Stimulated activated CD4-positive, alpha-beta T cell treated with anti-CD3 and anti-CD28 coated beads, Interleukin-15, amount 100 ng/mL, for 24 hours (primary cell): ENCODE data around the gene DMBT1.
A peak's percentile ranks its signal among the peaks of the same experiment; 100 is the strongest.
"Not testable (repeated sequence)": the region's sequence is repeated elsewhere in the genome, so short reads cannot be mapped to it uniquely, and the experiment has no call there.

Experiments
- DNase-seq: peaks from one replicate; pipeline ENCODE4 v3.0.0-alpha.2; 2020

DMBT1 gene

DNA sequence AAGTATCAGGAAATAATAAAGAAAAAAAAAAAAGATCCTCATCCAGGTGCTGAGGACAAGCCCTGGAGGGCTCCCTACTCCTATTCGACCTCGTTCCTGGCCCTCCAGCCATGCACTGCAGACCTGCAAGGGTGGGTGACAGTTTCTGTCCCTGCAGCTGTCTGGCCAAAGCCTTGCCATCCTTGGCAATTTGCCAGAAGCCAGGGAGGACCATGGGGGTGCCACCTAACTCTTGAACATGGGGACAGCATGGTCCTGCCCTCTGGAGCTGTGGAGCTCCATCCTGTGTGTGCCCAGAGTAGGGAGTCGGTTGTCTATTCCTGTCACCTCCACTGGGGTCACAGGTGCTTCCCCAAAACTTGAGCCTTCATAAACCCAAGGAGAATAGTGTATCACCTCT, 27.8 kb downstream of the DMBT1 start:
- DNase-seq, result no peak

DNA sequence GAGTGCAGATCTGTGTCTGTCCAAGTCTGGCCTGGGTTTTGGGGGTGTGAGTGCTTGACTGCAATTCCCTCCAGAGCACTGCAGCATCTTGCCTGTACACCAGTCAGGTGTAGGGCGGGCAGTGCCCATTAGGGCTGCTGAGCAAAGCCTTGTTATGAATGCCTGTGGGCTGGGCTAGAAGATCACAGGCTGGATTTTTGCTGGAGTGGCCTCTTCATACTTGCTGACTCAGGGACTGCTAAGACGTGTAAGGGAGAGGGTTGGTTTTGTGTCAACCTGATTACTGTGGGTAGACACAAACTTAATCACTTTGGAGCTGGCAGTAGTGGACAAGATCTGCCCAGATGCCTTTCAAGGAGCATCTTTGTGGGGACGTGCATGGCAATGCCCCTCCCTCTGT, 29.6 kb downstream of the DMBT1 start:
- DNase-seq, result no peak

DNA sequence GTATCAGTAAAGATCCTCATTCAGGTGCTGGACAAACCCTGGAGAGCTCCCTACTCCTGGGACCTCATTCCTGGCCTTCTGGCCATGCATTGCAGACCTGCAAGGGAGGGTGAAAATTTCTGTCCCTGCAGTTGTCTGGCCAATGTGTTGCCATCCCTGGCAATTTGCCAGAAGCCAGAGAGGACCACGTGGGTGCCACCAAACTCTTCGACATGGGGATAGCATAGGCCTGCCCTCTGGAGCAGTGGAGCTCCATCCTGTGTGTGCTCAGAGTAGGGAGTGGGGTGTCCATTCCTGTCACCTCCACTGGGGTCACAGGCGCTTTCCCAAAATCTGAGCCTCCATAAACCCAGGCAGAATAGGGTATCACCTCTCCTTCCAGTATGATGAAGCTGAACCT, 31.2 kb downstream of the DMBT1 start:
- DNase-seq, result no peak

DNA sequence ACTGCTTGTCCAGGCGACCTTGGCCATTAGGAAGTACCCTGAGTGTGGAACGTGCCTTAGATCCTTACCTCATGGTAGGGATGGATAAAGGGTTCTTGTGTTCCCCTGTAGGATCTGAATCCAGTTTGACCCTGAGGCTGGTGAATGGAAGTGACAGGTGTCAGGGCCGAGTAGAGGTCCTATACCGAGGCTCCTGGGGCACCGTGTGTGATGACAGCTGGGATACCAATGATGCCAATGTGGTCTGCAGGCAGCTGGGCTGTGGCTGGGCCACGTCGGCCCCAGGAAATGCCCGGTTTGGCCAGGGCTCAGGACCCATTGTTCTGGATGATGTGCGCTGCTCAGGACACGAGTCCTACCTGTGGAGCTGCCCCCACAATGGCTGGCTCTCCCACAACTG, 31.6 kb downstream of the DMBT1 start:
- DNase-seq, result no peak

DNA sequence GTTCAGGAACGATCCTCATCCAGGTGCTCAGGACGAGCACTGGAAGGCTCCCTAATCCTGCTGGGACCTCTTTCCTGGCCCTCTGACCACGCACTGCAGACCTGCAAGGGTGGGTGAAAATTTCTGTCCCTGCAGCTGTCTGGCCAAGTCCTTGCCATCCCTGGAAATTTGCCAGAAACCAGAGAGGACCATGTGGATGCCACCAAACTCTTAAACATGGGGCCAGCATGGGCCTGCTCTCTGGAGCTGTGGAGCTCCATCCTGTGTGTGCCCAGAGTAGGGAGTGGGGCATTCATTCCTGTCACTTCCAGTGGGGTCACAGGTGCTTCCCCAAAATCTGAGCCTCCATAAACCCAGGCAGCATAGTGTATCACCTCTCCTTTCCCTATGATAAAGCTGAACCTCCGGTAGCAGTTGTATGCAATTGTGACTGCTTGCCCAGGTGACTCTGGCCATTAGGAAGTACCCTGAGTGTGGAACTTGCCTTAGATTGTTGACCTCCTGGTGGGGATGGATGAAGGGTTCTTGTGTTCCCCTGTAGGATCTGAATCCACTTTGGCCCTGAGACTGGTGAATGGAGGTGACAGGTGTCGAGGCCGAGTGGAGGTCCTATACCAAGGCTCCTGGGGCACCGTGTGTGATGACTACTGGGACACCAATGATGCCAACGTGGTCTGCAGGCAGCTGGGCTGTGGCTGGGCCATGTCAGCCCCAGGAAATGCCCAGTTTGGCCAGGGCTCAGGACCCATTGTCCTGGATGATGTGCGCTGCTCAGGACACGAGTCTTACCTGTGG, 57.1 kb downstream of the DMBT1 start:
- no peak for DNase-seq

DNA sequence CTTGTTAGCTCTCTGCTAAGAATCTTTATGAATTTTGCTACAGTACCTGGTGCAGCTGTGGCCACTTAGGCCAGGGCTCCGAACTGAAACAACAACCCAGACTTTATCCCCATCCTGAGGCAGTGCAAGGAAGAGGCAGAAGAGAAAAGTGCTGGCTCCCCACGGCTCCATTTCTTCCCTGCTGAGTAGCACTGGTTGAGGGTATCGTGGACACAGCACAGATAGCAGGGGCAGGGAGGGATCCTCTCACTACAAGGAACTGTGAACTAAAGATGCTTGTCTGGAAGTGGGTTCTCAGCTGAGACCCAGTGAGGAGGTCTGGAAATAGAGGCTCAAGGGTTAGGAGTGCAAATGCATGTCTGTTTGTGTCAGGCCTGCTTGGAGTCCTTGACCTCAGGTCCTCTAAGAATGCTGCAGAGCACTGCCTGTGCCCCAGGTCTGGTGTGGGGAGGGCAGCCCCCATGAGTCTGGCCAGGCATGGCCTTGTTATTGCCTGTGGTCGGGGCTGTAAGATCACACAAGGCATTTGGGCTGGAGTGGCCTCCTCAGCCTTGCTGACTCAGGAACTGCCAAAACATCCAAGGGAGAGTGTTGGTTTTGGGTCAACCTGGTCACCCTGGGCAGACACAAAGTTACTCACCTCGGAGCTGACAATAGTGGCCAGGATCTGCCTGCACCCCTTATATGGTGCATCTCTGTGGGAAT, 58.1 kb downstream of the DMBT1 start:
- no peak for DNase-seq

DNA sequence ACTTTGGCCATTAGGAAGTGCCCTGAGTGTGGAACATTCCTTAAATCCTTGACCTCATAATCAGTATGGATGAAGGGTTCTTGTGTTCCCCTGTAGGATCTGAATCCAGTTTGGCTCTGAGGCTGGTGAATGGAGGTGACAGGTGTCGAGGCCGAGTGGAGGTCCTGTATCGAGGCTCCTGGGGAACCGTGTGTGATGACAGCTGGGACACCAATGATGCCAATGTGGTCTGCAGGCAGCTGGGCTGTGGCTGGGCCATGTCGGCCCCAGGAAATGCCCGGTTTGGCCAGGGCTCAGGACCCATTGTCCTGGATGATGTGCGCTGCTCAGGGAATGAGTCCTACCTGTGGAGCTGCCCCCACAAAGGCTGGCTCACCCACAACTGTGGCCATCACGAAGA, 60.4 kb downstream of the DMBT1 start:
- not testable (repeated sequence) for DNase-seq

DNA sequence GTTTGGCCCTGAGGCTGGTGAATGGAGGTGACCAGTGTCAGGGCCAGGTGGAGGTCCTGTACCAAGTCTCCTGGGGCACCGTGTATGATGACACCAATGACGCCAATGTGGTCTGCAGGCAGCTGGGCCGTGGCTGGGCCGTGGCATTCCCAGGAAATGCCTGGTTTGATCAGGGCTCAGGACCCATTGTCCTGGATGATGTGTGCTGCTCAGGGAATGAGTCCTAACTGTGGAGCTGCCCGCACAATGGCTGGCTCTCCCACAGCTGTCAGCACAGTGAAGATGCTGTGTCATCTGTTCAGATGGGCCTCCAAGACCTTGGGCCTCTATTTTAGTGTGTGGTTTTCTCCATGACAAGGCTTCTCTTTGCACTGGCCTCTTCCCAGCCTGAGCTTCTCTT, 64.0 kb downstream of the DMBT1 start:
- no peak for DNase-seq

DNA sequence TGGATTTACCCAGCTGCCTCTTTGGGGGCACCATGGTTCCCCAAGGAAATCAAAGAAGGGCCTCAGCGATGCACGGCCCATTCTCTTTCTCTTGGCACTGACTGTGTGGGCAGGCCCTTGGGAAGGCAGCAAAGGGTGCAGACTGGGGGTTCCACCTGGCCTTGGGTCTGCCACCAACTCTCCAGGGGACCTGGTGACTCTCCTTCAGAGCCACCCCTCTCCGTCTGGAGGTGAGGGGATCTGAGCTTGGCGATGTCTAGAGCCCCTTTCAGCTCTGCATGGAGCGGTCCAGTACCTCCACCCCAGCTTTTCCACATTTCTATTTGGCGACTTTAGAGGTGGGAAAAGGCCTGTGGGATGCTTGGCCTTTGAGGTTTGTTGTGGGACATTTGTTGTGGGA, 70.0 kb downstream of the DMBT1 start:
- no peak for DNase-seq

DNA sequence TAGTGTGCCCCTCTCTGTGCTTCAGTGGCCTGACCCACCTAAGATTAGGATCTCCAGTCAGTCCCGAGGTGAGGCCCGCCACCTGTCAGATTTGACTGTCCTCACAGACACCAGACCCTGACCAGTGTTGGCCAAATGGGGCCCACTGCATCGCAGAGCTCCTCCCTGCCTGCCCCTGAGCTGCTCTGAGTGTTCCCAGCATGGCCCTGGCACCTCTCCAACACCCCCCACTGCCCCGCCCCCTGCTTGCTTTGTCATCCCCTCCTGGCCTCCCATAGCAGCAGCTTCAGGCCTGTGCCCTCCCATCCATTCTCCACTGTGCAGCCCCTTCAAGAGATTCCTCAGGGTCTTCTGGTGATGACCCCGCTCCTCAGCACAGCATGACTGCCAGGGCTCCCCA, 71.5 kb downstream of the DMBT1 start:
- DNase-seq, result no peak

DNA sequence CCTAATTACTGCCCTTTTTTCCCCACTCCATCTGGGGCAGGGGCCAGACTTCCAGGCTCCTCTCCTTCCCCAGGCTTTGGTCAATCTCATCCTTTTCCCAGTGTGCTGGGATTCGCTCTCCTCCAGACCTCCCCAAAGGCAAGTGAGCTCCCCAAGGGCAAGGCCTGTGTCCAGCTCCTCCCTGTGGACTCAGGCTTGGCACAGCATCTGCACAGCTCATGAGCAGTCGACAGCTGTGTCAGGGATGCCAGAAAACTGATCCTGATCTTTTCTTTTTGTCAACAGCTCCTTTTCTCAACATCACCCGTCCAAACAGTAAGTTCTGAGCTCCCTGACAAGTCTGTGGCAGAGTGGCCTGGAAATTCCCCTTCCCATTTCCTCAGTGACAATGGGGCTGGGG, 72.0 kb downstream of the DMBT1 start:
- DNase-seq, result no peak

DNA sequence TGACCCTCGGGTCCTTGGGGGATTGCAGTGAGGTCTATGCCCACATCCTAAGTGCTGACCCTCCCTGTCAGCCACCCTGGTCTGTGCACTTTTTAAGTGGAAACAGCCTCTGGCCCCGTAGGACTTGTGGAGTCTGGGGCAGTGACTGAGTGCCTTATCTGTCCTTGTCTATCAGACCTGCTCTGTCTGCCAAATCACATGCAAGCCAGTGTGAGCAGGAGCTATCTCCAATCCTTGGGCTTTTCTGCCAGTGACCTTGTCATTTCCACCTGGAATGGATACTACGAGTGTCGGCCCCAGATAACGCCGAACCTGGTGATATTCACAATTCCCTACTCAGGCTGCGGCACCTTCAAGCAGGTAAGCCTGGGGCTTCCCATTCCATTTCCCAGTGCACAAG, 76.4 kb downstream of the DMBT1 start:
- no peak for DNase-seq

DNA sequence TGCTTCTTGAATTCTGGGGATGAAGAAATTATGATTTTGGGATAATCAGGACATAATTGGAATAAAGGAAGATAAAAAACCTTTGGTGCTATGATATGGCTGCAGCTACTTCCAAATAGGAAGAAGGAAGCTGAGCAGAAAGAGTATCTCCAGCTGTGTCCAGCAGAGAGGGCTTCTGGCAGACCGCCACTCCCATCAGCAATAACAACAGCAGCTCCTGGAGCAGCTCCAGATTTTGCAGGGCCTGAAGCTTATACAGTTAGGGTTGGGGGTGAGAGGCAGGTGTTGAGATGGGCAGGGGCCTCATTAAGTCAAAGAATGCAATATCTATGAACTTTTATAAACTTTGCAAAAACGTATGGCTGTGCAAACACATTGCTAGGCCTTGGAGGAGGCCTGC, 76.8 kb downstream of the DMBT1 start:
- DNase-seq, result no peak

DNA sequence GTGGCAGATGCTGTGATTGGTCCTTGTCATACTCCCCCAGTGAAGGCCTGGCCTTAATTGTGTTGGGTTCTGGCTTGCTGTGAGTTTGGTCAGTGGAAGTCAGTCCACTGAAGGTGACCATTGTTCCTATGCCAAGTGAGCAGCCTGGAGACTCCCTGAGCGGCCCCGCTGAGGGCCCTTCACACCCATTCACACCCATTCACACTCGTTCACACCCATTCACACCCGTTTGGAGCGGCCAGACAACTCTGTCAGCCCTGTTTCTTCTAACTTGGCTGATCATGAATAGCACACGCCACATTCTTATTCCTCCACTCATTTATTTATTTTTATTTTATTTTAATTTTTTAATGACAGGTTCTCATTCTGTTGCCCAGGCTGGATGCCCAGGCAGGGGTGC, 77.6 kb downstream of the DMBT1 start:
- DNase-seq, result no peak

DNA sequence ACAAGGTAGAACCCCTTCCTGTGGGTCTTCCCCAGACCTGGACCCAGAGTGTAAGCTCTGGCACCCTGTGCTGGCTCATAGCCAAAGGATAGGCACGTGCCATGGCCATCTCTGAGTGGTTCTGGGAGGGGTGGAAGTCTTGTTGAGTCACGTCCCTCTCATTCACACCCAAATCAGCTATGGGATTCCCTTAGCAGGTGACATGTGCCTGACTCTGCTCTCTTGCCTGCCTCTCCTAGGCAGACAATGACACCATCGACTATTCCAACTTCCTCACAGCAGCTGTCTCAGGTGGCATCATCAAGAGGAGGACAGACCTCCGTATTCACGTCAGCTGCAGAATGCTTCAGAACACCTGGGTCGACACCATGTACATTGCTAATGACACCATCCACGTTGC, 79.2 kb downstream of the DMBT1 start:
- DNase-seq, result no peak

DNA sequence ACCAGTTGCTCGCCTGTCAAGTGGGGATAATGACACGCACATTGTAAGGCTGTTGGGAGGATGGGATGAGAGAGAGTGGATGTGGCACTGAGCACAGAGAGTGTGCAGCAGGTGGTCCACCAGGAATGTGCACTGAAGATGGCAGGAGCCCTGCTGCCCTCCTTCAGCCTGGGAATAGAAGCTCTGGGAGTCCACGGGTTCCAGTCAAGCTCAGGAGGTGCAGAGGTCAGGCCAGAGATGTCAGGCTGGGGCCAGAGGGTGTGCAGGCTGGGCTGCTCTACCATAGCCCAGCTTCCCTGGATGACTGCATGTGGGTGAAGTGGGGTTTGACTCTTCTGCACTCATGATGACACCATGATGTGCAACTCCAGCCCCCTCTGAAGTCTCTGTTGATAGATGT, 80.4 kb downstream of the DMBT1 start:
- DNase-seq, result no peak

DNA sequence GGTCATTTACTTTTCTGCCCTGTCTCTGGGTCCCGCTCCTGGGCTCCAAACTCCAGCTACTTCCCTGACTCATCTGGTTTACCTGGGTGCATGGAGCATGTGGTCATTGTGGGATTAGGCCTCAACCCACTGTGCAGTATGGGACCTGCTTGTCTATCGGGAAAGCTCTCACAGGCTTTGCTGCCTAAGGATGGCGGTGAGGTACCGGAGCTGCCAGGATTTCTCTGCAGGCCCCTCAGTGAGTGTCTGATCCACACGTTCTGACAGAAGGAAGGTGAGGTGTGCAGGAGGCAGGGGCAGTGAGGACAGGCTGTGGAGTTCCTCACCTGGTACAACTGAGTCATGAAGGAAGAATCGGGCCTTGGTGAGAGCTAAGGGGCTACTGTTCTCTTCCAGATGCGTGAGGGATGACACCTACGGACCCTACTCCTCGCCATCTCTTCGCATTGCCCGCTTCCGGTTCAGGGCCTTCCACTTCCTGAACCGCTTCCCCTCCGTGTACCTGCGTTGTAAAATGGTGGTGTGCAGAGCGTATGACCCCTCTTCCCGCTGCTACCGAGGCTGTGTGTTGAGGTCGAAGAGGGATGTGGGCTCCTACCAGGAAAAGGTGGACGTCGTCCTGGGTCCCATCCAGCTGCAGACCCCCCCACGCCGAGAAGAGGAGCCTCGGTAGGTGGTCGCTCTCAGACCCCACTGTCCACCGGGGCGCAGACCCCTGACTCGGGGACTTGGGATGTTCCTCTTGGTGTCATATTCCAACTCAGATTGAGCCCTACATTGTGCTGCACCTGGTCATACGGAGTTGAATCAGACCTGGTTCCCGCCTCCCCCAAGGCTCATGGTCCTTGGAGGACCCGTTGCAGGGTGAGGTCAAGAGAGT, 82.4 kb downstream of the DMBT1 start:
- DNase-seq, result no peak

DNA sequence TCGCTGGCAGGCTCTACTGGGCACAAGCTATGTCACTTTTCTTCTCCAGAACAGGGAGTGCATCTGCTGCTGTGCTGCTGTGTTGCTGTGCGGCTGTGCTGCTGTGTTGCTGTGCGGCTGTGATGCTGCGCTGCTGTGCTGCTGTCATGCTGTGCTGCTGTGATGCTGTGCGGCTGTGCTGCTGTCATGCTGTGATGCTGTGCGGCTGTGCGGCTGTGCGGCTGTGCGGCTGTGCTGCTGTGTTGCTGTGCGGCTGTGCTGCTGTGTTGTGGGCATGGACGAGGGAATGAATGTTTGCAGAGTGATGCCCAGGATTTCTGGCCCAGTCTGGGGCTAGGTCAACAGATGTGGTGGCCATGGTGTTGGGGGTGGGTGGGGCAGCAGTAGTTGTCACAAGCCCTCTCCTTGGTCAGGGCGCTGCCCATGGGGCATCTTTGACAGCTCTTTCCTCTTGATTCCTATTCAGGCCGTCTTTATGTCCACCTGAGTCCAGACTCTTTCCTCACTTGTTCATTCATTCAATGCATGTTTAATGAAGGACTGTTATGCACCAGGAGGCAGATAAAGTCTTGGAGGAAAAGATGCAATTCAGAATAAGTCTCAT, 83.5 kb downstream of the DMBT1 start:
- DNase-seq, result no peak

DNA sequence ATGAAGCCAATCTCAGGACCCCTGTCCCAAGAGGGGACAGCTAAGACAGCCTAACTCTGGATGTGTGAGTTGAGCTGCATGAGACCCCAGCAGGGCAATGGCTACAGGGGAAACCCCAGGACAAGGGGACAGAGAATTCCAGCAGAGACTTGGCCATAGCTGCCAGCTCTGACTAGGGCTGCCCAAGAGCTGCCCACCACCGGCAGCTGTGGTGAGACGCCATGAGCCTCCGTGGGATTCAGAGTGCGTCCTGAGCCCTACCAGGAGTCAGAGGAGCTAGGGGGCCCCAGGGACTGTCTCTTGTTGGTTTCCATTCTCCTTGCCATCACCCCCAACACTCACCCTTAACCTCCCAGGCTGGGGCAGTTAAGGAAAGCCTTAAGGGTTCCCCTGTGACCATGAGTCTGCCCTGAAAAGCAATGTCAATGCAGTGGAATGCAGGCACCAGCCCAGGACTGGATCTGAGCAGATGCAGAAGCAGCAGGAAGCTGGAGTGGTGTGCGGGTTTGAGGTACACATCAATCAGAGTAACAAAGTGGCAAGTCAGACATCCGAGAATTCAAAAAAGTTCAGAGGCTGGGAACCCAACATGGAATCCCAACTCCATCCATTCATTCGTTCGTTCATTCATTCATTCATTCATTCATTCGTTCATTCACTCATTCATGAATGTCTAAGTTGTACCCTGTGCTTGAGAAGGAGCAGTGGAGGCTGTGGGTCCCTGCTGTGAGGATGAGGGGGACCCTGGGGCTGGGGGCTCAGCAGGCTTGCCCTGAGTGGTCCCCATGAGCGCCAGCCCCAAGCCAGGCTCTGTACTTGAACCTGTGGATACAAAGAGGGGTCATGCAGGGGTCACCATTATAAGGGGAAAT, 86.2 kb downstream of the DMBT1 start:
- no peak for DNase-seq

DNA sequence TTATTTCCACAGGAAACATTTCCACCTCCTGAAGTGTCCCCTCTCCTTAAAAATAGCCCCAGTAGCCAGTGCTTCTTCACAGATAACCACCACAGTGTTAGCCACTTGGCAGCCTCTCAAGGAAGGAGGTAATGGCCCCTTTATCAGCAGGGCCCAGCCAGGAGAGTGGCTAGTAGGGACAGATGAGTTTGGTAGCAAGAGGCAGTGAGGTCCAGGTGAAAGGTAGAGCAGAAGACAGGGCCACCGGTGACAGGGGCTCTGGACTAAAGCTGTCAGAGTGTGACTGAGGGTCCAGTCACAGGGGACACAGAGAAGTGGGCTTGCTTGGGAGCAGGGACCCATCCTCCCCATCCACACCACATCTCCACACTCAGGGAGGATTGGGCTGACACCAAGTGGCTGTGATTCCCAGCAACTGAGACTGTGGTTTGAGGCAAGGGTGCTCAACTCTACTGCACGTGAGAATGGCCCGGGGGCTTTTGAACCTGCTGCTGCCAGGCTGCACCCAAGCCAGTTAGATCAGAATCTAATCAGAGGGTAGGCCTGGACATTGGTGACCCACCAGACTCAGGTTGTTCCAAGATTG, 86.9 kb downstream of the DMBT1 start:
- no peak for DNase-seq

DNA sequence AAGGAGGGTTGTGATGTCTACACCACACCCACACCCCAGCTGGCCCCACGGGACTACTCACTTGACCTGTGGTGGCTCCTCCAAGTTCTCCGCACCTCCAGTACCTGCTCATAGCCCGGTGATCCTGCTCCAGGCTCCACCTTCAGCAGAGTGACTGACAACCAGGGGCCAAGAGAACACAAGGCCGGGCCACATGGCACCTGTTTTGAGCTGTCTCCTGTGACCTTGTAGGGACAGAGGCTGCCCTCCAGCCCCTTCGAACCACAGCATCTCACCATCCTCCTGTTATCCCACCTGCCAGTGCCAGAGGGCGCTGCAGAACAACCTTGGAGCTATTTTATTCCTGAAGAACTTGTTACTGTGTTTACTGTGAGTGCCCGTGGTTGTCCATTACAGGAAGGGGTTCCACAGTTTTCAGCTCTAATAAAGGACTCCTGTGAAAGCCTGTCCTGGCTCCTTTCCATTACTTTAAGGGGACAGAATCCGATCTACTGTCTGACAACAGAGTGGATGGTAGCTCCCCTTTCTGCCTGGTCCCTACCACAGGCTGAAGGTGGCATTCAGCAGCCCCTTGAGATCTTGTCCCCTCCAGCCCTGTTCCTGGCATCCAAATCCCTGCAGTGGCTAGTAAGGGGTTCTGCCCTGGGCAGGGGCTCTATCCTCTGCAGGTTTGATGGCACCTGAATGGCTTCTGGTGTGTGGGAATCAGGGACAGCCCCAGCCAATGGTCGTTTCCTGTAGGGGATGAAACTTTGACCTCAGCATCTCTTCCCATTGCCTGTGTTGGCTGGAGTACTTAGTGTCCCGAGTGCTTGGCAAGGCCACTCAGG, 88.3 kb downstream of the DMBT1 start:
- DNase-seq, result peak; percentile 44
